Parathyroid adenoma (tissue), 2 donors: ENCODE data around the gene GRAMD1B.

Experiments used
- H2AFZ ChIP-seq: fragments of 300-600 bp; sonication (generic); one replicate; pipeline ENCODE4 v1.7.0; 2017; ENCODE audit warnings: antibody characterized with exemption, mild to moderate bottlenecking
- H3K27ac ChIP-seq: fragments of 300-600 bp; sonication (generic); one replicate; pipeline ENCODE4 v1.7.0; 2017
- H3K27me3 ChIP-seq: fragments of 300-600 bp; sonication (generic); one replicate; pipeline ENCODE4 v1.7.0; 2017; ENCODE audit warnings: low read length; ENCODE audit not compliant: control insufficient read depth, insufficient read depth
- H3K36me3 ChIP-seq: fragments of 300-600 bp; sonication (generic); one replicate; pipeline ENCODE4 v1.7.0; 2017; ENCODE audit warnings: low read length; ENCODE audit not compliant: control insufficient read depth, insufficient read depth
- H3K4me1 ChIP-seq: fragments of 300-600 bp; sonication (generic); one replicate; pipeline ENCODE4 v1.7.0; 2017; ENCODE audit warnings: control low read depth
- H3K4me2 ChIP-seq: fragments of 300-600 bp; sonication (generic); one replicate; pipeline ENCODE4 v1.7.0; 2017; ENCODE audit warnings: low read length
- H3K4me3 ChIP-seq: fragments of 300-600 bp; sonication (generic); one replicate; pipeline ENCODE4 v1.7.0; 2017; ENCODE audit warnings: low read depth, low read length
- H3K79me2 ChIP-seq: fragments of 300-600 bp; sonication (generic); one replicate; pipeline ENCODE4 v1.7.0; 2017; ENCODE audit warnings: control low read depth
- H3K9ac ChIP-seq: fragments of 300-600 bp; sonication (generic); one replicate; pipeline ENCODE4 v1.7.0; 2017; ENCODE audit warnings: mild to moderate bottlenecking
- H3K9me3 ChIP-seq: fragments of 300-600 bp; sonication (generic); one replicate; pipeline ENCODE4 v1.7.0; 2017; ENCODE audit warnings: low read length; ENCODE audit not compliant: control insufficient read depth
- TF ChIP-seq, protein P1 (sequence below): fragments of 300-600 bp; sonication (generic); IDR thresholded peaks from one replicate; pipeline ENCODE4 v1.7.0; 2017; ENCODE audit warnings: antibody characterized with exemption, mild to moderate bottlenecking
- donor health status: primary hyperparathyroidism.

GRAMD1B gene

DNA sequence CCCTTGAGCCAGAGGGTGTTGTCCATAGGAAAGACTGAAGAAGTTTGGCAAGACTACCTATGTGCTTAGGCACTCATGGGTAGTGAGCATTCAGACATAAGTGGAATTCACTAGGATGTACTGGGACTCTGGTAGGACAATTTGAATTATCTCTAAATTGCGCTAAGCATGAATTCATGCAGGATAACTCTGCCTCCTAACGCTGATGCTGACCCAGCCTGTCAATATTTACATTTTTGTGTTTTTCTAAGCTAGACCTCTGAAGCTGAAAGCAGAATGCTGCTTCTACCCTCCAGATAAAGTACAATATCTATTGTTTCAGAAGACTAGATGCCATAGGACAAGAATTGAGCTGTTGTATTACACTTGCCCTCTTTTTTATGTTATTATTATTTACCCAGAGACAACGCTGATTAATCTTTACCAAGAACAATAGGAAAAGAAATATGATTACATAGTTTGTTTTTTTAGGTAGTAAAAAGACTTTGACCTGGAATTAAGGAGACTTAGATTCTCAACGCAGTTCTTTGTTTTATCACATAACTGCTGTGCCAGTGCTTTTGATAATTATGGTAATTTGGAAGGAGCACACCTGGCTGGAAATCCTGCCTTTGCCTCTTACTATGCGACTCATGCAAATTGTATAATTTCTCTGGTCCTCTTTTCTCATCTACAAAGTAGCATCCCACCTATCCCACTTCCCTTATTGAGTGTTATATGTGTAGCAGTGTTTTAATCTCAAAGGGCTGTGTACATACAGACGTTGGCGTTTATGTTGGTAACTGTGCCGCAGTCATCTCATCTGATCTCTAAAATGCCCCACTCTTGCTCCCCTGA, 21.2 kb upstream of the GRAMD1B start:
- H3K9me3 ChIP-seq: no peaks in the 10 kb centered on the region
- H3K9ac ChIP-seq: no peak overlapping the region
- no peaks in the 10 kb centered on the region for H3K79me2 ChIP-seq
- no peaks in the 10 kb centered on the region for H3K27me3 ChIP-seq
- no peak overlapping the region for H2AFZ ChIP-seq
- TF ChIP-seq, protein P1, sequence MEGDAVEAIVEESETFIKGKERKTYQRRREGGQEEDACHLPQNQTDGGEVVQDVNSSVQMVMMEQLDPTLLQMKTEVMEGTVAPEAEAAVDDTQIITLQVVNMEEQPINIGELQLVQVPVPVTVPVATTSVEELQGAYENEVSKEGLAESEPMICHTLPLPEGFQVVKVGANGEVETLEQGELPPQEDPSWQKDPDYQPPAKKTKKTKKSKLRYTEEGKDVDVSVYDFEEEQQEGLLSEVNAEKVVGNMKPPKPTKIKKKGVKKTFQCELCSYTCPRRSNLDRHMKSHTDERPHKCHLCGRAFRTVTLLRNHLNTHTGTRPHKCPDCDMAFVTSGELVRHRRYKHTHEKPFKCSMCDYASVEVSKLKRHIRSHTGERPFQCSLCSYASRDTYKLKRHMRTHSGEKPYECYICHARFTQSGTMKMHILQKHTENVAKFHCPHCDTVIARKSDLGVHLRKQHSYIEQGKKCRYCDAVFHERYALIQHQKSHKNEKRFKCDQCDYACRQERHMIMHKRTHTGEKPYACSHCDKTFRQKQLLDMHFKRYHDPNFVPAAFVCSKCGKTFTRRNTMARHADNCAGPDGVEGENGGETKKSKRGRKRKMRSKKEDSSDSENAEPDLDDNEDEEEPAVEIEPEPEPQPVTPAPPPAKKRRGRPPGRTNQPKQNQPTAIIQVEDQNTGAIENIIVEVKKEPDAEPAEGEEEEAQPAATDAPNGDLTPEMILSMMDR: no peak
- H3K27ac ChIP-seq: no peak overlapping the region
- no peaks in the 10 kb centered on the region for H3K4me1 ChIP-seq
- H3K4me2 ChIP-seq: no peak overlapping the region
- no peak overlapping the region for H3K4me3 ChIP-seq
- no peaks in the 10 kb centered on the region for H3K36me3 ChIP-seq

DNA sequence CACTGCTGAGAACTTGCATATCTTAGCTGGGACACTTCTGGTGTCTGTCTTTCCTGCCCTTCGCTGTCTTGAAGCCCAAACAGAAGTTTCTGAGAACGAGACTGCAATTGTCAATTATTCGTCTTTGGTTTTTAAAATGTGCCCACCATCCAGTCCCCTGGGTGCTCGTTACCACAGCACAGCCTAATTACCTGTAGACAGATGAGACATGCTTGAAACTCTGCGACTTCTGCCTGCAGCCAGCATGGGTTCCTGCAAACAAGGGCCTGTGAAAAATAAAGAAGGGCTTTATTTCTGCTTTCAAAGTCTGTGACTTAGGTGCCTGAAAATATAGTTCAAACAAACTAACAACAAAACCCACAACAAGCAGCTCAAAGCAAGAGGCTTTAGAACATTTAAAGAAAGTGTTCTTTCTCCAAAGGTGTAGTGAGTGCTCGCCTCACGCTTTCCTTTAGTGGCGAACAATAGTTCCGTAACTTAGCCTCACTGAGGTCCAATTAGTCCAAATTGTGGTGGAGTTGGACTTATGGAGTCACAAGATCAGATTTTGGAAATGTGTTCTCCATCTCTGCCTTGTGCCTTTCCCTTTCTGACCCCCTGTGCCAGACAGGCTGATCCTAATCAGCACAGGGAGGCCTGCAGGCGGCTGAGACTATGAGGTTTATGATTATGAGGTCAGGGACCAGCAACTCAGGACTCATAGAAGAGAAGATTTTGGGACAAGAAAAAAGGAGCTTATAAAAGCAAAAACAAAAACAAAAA, 20.4 kb upstream of the GRAMD1B start:
- H3K36me3 ChIP-seq: no peaks in the 10 kb centered on the region
- no peak overlapping the region for H3K9ac ChIP-seq
- H3K4me3 ChIP-seq: no peak overlapping the region
- TF ChIP-seq, protein P1: no peak
- H3K9me3 ChIP-seq: no peaks in the 10 kb centered on the region
- H3K4me1 ChIP-seq: no peaks in the 10 kb centered on the region
- H3K27me3 ChIP-seq: no peaks in the 10 kb centered on the region
- H3K4me2 ChIP-seq: no peak overlapping the region
- no peaks in the 10 kb centered on the region for H3K79me2 ChIP-seq
- H2AFZ ChIP-seq: no peak overlapping the region
- no peak overlapping the region for H3K27ac ChIP-seq

DNA sequence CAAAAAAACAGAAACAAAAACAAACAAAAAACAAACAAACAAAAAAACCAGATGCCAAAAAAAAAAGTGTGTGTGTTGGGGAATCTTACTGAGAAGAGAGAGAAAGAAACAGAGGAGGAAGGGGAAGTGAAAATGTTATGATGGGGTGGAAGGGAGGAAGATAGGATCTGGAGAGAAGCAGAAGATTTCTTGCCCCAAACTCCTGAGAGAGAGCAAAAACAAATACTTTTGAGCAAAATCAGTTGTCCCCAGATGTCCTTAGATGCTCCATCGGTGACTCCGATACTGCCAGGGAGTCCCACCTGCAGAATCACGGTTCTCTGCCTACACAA, 19.9 kb upstream of the GRAMD1B start:
- H3K4me1 ChIP-seq: no peaks in the 10 kb centered on the region
- no peaks in the 10 kb centered on the region for H3K27me3 ChIP-seq
- H3K4me3 ChIP-seq: no peak overlapping the region
- no peak overlapping the region for H3K9ac ChIP-seq
- H3K4me2 ChIP-seq: no peak overlapping the region
- no peak overlapping the region for H2AFZ ChIP-seq
- no peak overlapping the region for H3K27ac ChIP-seq
- TF ChIP-seq, protein P1: no peak
- H3K79me2 ChIP-seq: no peaks in the 10 kb centered on the region
- no peaks in the 10 kb centered on the region for H3K36me3 ChIP-seq
- H3K9me3 ChIP-seq: no peaks in the 10 kb centered on the region

DNA sequence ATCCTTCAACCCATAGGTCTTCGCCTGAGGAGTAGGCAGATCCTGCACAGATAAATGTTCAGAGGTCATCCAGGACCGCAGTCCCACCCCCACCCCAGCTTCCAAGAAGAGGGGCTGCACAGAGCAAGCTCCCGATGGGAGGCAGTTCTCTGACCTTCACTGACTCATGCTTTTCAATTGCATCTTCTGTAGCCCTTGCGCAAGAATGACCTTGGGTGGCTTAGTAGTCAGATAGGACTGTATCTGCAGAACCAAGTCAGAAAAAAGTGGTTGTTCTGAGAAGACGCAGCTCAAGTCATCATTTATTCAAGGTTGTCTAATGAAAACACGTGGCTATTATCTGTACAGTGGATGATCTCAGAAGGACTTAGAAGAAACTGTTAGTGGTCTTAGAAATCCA, 16.4 kb upstream of the GRAMD1B start:
- Histone ChIP-seq H3K27ac (no peak overlapping the region), H3K36me3 (no peaks in the 10 kb centered on the region), H2AFZ (no peak overlapping the region)

More for the DNA sequence above, 16.4 kb upstream of the GRAMD1B start:
- Histone ChIP-seq H3K4me2 (no peak overlapping the region), H3K9me3 (no peaks in the 10 kb centered on the region), H3K9ac (no peak overlapping the region), H3K79me2 (no peaks in the 10 kb centered on the region), H3K27me3 (no peaks in the 10 kb centered on the region), H3K4me1 (no peaks in the 10 kb centered on the region), H3K4me3 (no peak overlapping the region)
- TF ChIP-seq, protein P1: no peak
